MM.1S (cell line): ENCODE measurements around the gene CTPS2.

Source experiments
- DNase-seq: peaks from one replicate; pipeline ENCODE4 v3.0.0-alpha.2; 2015
- H2AFZ ChIP-seq: fragments of 300-600 bp; sonication (generic); 2 replicates; pipeline ENCODE4 v1.6.0; 2016; ENCODE audit warnings: antibody characterized with exemption, low read length
- H3F3A ChIP-seq: fragments of 300-600 bp; sonication (generic); 2 replicates; pipeline ENCODE4 v1.6.1; 2016; ENCODE audit warnings: mild to moderate bottlenecking, antibody characterized with exemption, low read length, moderate library complexity, mixed read lengths; ENCODE audit not compliant: insufficient read depth
- H3K27ac ChIP-seq: fragments of 300-600 bp; sonication (generic); 2 replicates; pipeline ENCODE4 v1.5.1; 2016; ENCODE audit warnings: mild to moderate bottlenecking, low read length
- H3K27me3 ChIP-seq: fragments of 300-600 bp; sonication (generic); replicated peaks from 2 replicates; pipeline ENCODE4 v1.6.0; 2016; ENCODE audit warnings: low read length; ENCODE audit not compliant: insufficient read depth
- H3K36me3 ChIP-seq: fragments of 300-600 bp; sonication (generic); replicated peaks from 2 replicates; pipeline ENCODE4 v1.6.1; 2016; ENCODE audit warnings: mild to moderate bottlenecking, low read length, mixed read lengths; ENCODE audit not compliant: insufficient read depth
- H3K4me1 ChIP-seq: fragments of 300-600 bp; sonication (generic); 2 replicates; pipeline ENCODE4 v1.6.1; 2016; ENCODE audit warnings: low read length, mixed read lengths
- H3K4me2 ChIP-seq: fragments of 300-600 bp; sonication (generic); 2 replicates; pipeline ENCODE4 v1.6.0; 2016; ENCODE audit warnings: low read depth, low read length
- H3K4me3 ChIP-seq: fragments of 300-600 bp; sonication (generic); 2 replicates; pipeline ENCODE4 v1.5.1; 2016; ENCODE audit warnings: low read length, mixed read lengths
- H3K79me2 ChIP-seq: fragments of 300-600 bp; sonication (generic); 2 replicates; pipeline ENCODE4 v1.6.1; 2016; ENCODE audit warnings: mixed run types, low read length, mixed read lengths
- H3K9ac ChIP-seq: fragments of 300-600 bp; sonication (generic); 2 replicates; pipeline ENCODE4 v1.6.1; 2016; ENCODE audit warnings: low read length, mixed read lengths
- H3K9me2 ChIP-seq: fragments of 300-600 bp; sonication (generic); replicated peaks from 2 replicates; pipeline ENCODE4 v1.6.1; 2016; ENCODE audit warnings: mild to moderate bottlenecking, low read length, mixed read lengths; ENCODE audit not compliant: insufficient read depth
- H3K9me3 ChIP-seq: fragments of 300-600 bp; sonication (generic); replicated peaks from 2 replicates; pipeline ENCODE4 v1.6.1; 2016; ENCODE audit warnings: mild to moderate bottlenecking, low read length, mixed read lengths; ENCODE audit not compliant: insufficient read depth
- H4K20me1 ChIP-seq: fragments of 300-600 bp; sonication (generic); 2 replicates; pipeline ENCODE4 v1.6.1; 2016; ENCODE audit warnings: mild to moderate bottlenecking, low read length, moderate library complexity, mixed read lengths; ENCODE audit not compliant: insufficient read depth
- EZH2 ChIP-seq: fragments of 300-600 bp; sonication (generic); optimal IDR thresholded peaks from 2 replicates; pipeline ENCODE3; 2017; ENCODE audit warnings: low read depth, mild to moderate bottlenecking, antibody characterized with exemption, low read length, mixed read lengths
- EZH2phosphoT487 ChIP-seq: fragments of 300-600 bp; sonication (generic); IDR thresholded peaks from 2 replicates; pipeline ENCODE4 v1.6.1; 2018; ENCODE audit warnings: antibody characterized with exemption, low read length
- TF ChIP-seq, protein P1 (sequence below): fragments of 300-600 bp; sonication (generic); IDR thresholded peaks from 2 replicates; pipeline ENCODE4 v1.5.1; 2016; ENCODE audit warnings: antibody characterized with exemption, low read length, mixed read lengths

Gene CTPS2

DNA sequence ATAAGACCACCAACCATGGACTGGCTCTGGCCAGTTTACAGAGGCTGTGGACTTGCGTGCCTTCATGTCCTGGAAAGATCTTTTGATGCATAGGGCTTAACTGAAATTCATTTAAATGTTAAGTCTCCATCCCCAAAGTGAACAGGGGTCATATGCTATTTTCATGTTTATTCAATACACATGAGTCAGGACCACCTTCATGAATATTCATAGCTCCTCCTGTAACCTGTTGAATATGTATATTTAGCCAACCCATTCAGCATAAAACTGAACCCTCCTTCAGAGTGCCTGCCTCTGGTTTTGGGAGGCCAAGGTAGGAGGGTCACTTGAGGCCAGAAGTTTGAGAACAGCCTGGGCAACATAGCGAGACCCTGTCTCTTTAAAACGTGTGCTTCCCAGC is 7.1 kb downstream of the CTPS2 start:
- no peaks in the 10 kb centered on the region for H3K4me1 ChIP-seq
- H3K9me3 ChIP-seq, result no peaks in the 10 kb centered on the region
- H3K9me2 ChIP-seq, result no peaks in the 10 kb centered on the region
- no peak overlapping the region for H2AFZ ChIP-seq
- no peak overlapping the region for H3K4me3 ChIP-seq
- DNase-seq, result no peak
- TF ChIP-seq EZH2phosphoT487 (no peak), EZH2 (no peak)
- H3K79me2 ChIP-seq, result no peaks in the 10 kb centered on the region
- H3K27me3 ChIP-seq, result no peaks in the 10 kb centered on the region
- no peaks in the 10 kb centered on the region for H4K20me1 ChIP-seq
- H3K4me2 ChIP-seq, result no peak overlapping the region
- no peaks in the 10 kb centered on the region for H3K36me3 ChIP-seq
- H3K27ac ChIP-seq, result no peak overlapping the region
- H3F3A ChIP-seq, result no peaks in the 10 kb centered on the region
- H3K9ac ChIP-seq, result no peak overlapping the region

DNA sequence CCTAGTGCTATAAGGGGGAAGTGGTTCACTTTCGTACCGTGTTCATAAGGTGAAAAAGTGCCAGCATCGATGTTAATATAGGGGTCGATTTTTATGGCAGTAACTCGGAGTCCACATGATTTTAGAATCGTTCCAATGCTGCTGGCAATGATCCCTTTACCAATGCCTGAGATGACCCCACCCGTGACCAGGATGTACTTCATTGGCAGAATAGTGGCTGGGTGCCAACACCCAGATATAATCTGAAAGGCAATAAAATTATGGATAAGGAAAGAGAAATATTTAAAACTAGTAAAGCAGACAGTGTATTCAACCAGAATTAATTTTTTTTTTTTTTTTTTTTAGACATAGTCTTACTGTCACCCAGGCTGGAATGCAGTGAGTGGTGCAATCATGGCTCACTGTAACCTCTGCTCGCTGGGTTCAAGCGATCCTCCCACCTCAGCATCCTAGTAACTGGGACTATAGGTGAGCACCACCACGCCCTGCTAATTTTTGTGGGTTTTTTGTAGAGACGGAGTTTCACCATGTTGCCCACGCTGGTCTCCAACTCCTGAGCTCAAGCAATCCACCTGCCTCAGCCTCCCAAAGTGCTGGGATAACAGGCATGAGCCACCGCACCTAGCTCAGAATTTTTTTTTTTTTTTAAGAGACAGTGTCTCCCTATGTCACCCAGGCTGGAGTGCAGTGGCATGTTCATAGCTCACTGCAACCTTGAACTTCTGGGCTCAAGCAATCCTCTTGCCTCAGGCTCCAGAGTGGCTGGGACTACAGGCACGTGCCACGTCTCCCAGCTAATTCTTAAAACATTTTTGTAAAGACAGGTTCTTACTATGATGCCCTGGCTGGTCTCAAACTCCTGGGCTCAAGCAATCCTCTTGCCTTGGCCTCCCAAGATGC is 9.5 kb downstream of the CTPS2 start:
- H3K27ac ChIP-seq, result no peak overlapping the region
- DNase-seq, result no peak
- H3K79me2 ChIP-seq, result no peaks in the 10 kb centered on the region
- no peaks in the 10 kb centered on the region for H3K4me1 ChIP-seq
- H4K20me1 ChIP-seq, result no peaks in the 10 kb centered on the region
- TF ChIP-seq EZH2, result no peak
- TF ChIP-seq, protein P1, sequence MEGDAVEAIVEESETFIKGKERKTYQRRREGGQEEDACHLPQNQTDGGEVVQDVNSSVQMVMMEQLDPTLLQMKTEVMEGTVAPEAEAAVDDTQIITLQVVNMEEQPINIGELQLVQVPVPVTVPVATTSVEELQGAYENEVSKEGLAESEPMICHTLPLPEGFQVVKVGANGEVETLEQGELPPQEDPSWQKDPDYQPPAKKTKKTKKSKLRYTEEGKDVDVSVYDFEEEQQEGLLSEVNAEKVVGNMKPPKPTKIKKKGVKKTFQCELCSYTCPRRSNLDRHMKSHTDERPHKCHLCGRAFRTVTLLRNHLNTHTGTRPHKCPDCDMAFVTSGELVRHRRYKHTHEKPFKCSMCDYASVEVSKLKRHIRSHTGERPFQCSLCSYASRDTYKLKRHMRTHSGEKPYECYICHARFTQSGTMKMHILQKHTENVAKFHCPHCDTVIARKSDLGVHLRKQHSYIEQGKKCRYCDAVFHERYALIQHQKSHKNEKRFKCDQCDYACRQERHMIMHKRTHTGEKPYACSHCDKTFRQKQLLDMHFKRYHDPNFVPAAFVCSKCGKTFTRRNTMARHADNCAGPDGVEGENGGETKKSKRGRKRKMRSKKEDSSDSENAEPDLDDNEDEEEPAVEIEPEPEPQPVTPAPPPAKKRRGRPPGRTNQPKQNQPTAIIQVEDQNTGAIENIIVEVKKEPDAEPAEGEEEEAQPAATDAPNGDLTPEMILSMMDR, result no peak
- no peak for TF ChIP-seq EZH2phosphoT487
- no peaks in the 10 kb centered on the region for H3K9me2 ChIP-seq
- H3K36me3 ChIP-seq, result no peaks in the 10 kb centered on the region
- no peaks in the 10 kb centered on the region for H3K9me3 ChIP-seq
- H3F3A ChIP-seq, result no peaks in the 10 kb centered on the region
- no peak overlapping the region for H3K4me3 ChIP-seq
- no peaks in the 10 kb centered on the region for H3K27me3 ChIP-seq
- no peak overlapping the region for H3K4me2 ChIP-seq
- H3K9ac ChIP-seq, result no peak overlapping the region
- no peak overlapping the region for H2AFZ ChIP-seq

DNA sequence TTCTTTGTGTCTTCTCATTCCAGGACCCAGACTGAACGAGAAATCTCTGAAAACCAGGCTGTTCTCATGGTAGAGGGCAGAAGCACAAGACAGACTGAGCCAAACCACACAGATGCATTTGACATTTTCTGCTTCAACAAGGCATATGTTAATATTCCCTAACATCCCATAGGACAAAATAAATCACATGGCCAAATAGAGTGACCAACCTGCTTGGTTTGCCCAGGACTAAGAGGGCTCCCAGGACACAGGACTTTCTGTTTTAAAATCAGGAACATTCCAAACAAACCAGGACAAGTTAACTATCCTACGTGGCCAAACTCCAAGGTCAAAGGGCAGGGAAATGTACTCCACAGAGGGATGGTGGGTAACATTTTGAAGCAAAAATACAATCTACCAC is 11.7 kb downstream of the CTPS2 start:
- DNase-seq, result no peak
- Histone ChIP-seq H3F3A (no peaks in the 10 kb centered on the region), H3K9me2 (no peaks in the 10 kb centered on the region), H2AFZ (no peak overlapping the region), H3K27me3 (no peaks in the 10 kb centered on the region), H3K9ac (no peak overlapping the region), H3K79me2 (no peaks in the 10 kb centered on the region), H3K4me3 (no peak overlapping the region), H3K4me2 (no peak overlapping the region), H3K27ac (no peak overlapping the region), H4K20me1 (no peaks in the 10 kb centered on the region), H3K36me3 (no peaks in the 10 kb centered on the region), H3K4me1 (no peaks in the 10 kb centered on the region), H3K9me3 (no peaks in the 10 kb centered on the region)
- TF ChIP-seq EZH2phosphoT487, result no peak
- TF ChIP-seq EZH2, result no peak
- TF ChIP-seq, protein P1, result no peak

DNA sequence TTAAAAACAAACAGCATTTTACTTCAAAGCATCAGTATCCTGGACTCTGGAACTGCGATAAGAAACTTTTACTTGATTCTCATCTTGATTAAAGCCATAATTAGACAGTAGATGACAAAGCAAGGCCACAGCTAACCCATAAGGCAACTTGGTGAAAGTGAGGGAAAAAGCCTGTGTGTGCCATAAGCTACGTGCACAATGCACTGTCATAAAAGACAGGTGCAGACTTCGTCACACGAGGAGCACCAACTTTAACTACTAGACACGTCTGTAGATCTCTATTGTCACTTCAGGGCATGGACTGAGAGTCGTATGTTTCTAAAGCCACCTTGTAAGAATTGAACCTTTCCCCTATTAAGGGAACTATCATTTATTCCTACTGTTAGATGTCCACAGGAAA is 13.1 kb downstream of the CTPS2 start:
- H3K9me3 ChIP-seq, result no peaks in the 10 kb centered on the region
- no peak overlapping the region for H3K4me3 ChIP-seq
- no peaks in the 10 kb centered on the region for H3K27me3 ChIP-seq
- H3K36me3 ChIP-seq, result no peaks in the 10 kb centered on the region
- H3K27ac ChIP-seq, result no peak overlapping the region
- DNase-seq, result no peak
- H3K79me2 ChIP-seq, result no peaks in the 10 kb centered on the region
- no peaks in the 10 kb centered on the region for H3F3A ChIP-seq
- H3K4me1 ChIP-seq, result no peaks in the 10 kb centered on the region
- TF ChIP-seq EZH2 (no peak), EZH2phosphoT487 (no peak)
- TF ChIP-seq, protein P1, result no peak
- no peaks in the 10 kb centered on the region for H4K20me1 ChIP-seq
- H2AFZ ChIP-seq, result no peak overlapping the region
- H3K4me2 ChIP-seq, result no peak overlapping the region
- no peaks in the 10 kb centered on the region for H3K9me2 ChIP-seq
- no peak overlapping the region for H3K9ac ChIP-seq
